Neural progenitor cell (in vitro differentiated cells): Measurements from ENCODE around the gene CHD5. TPM values are rescaled to one million over a fixed set of nuclear protein-coding genes. Genes with fewer than 3 reads are reported as not detected.
A peak's percentile ranks its signal among the peaks of the same experiment; 100 is the strongest.

Experiments used
- DNase-seq: peaks from one replicate; pipeline ENCODE4 v3.0.0-alpha.2; 2016; ENCODE audit warnings: low spot score
- H2AFZ ChIP-seq: fragments of 200-600 bp; sonication (generic); replicated peaks from 2 replicates; pipeline ENCODE4 v1.6.1; 2016; ENCODE audit warnings: antibody characterized with exemption
- H3F3A ChIP-seq: fragments of 200-600 bp; sonication (generic); 2 replicates; pipeline ENCODE4 v1.6.1; 2016; ENCODE audit warnings: antibody characterized with exemption, low read depth
- H3K27ac ChIP-seq: fragments of 200-600 bp; sonication (generic); 2 replicates; pipeline ENCODE4 v1.5.1; 2016; ENCODE audit warnings: mild to moderate bottlenecking
- H3K27me3 ChIP-seq: fragments of 200-600 bp; sonication (generic); 2 replicates; pipeline ENCODE4 v1.6.1; 2016; ENCODE audit warnings: mild to moderate bottlenecking, moderate library complexity
- H3K36me3 ChIP-seq: fragments of 200-600 bp; sonication (generic); 2 replicates; pipeline ENCODE4 v1.5.1; 2016
- H3K4me1 ChIP-seq: fragments of 200-600 bp; sonication (generic); 2 replicates; pipeline ENCODE4 v1.6.1; 2016; ENCODE audit warnings: mixed run types
- H3K4me2 ChIP-seq: fragments of 200-600 bp; sonication (generic); 2 replicates; pipeline ENCODE4 v1.6.1; 2016
- H3K4me3 ChIP-seq: fragments of 200-600 bp; sonication (generic); 2 replicates; pipeline ENCODE4 v1.5.1; 2016
- H3K79me2 ChIP-seq: fragments of 200-600 bp; sonication (generic); 2 replicates; pipeline ENCODE4 v1.6.1; 2016; ENCODE audit warnings: low read depth
- H3K9ac ChIP-seq: fragments of 200-600 bp; sonication (generic); 2 replicates; pipeline ENCODE4 v1.6.1; 2016
- H3K9me3 ChIP-seq: fragments of 200-600 bp; sonication (generic); 2 replicates; pipeline ENCODE4 v1.5.1; 2016; ENCODE audit warnings: low read depth
- H4K20me1 ChIP-seq: fragments of 200-600 bp; sonication (generic); 2 replicates; pipeline ENCODE4 v1.6.1; 2016; ENCODE audit warnings: low read depth
- H3K27ac Mint-ChIP-seq: 3 replicates; pipeline ENCODE4 v1.8.0; 2021; ENCODE audit warnings: mixed read lengths
- H3K27me3 Mint-ChIP-seq: 2 replicates; pipeline ENCODE4 v1.8.0; 2022; ENCODE audit warnings: low read depth, mild to moderate bottlenecking, inconsistent platforms, moderate library complexity, mixed read lengths; ENCODE audit not compliant: insufficient read depth
- H3K36me3 Mint-ChIP-seq: 3 replicates; pipeline ENCODE4 v1.8.0; 2021; ENCODE audit warnings: mixed read lengths
- H3K4me1 Mint-ChIP-seq: 3 replicates; pipeline ENCODE4 v1.8.0; 2021; ENCODE audit warnings: mixed read lengths
- H3K4me3 Mint-ChIP-seq: 3 replicates; pipeline ENCODE4 v1.8.0; 2021; ENCODE audit warnings: mild to moderate bottlenecking, moderate library complexity, mixed read lengths
- H3K9me3 Mint-ChIP-seq: 3 replicates; pipeline ENCODE4 v1.8.0; 2020; ENCODE audit warnings: mixed read lengths
- CTCF ChIP-seq: fragments of 200-600 bp; sonication (generic); IDR thresholded peaks from 2 replicates; pipeline ENCODE4 v1.5.1; 2017; ENCODE audit warnings: antibody characterized with exemption, mild to moderate bottlenecking
- EZH2 ChIP-seq: fragments of 200-600 bp; sonication (generic); IDR thresholded peaks from 2 replicates; pipeline ENCODE4 v1.6.1; 2017; ENCODE audit warnings: antibody characterized with exemption, mild to moderate bottlenecking, moderate library complexity
- EZH2phosphoT487 ChIP-seq: fragments of 200-600 bp; sonication (generic); IDR thresholded peaks from 2 replicates; pipeline ENCODE4 v1.6.1; 2017; ENCODE audit warnings: antibody characterized with exemption
- total RNA-seq: library from RNA; depleted of rRNA; stranded (reverse); fragments of >200 nt; gene quantifications from 2 replicates; pipeline ENCODE4 v1.2.3, GENCODE V29; 2015; ENCODE audit warnings: low replicate concordance

CHD5 gene
- total RNA-seq, 1 donor from 2014 or later = 0.17 TPM

- H3K27ac ChIP-seq = no peak overlapping the region
- Mint-ChIP-seq H3K9me3 (no peaks in the 10 kb centered on the region), H3K27me3 (peaks cover 11% of the 10 kb centered on the region), H3K4me3 (no peak overlapping the region), H3K4me1 (peaks cover 17% of the 10 kb centered on the region), H3K36me3 (no peaks in the 10 kb centered on the region), H3K27ac (peak overlapping the region; percentile 10)
- no peak overlapping the region for H3K9ac ChIP-seq
- H4K20me1 ChIP-seq = no peaks in the 10 kb centered on the region
- H3F3A ChIP-seq = peaks cover 7% of the 10 kb centered on the region
- no peaks in the 10 kb centered on the region for H3K36me3 ChIP-seq
- H2AFZ ChIP-seq = no peak overlapping the region
- H3K4me2 ChIP-seq = no peak overlapping the region
- DNase-seq = peak; percentile 61
- no peaks in the 10 kb centered on the region for H3K9me3 ChIP-seq
- H3K4me3 ChIP-seq = no peak overlapping the region
- TF ChIP-seq CTCF = no peak
- no peak for TF ChIP-seq EZH2
- TF ChIP-seq EZH2phosphoT487 = no peak
- peaks cover 15% of the 10 kb centered on the region for H3K4me1 ChIP-seq
- no peaks in the 10 kb centered on the region for H3K79me2 ChIP-seq
- H3K27me3 ChIP-seq = peaks cover 31% of the 10 kb centered on the region
Measured at GRCh38 chr1:6144647-6145395, 35.3 kb downstream of the CHD5 start.

GRCh38 chr1:6144175-6144574 lies 35.9 kb downstream of the CHD5 start:
- no peak for DNase-seq
- H3K27me3 Mint-ChIP-seq = peaks cover 11% of the 10 kb centered on the region
- Histone ChIP-seq H3K4me2 (no peak overlapping the region), H3K4me1 (peaks cover 15% of the 10 kb centered on the region), H3K27me3 (peaks cover 24% of the 10 kb centered on the region), H3K4me3 (no peak overlapping the region), H3F3A (peaks cover 7% of the 10 kb centered on the region), H3K79me2 (no peaks in the 10 kb centered on the region), H2AFZ (no peak overlapping the region), H4K20me1 (no peaks in the 10 kb centered on the region), H3K9me3 (no peaks in the 10 kb centered on the region), H3K9ac (no peak overlapping the region), H3K36me3 (no peaks in the 10 kb centered on the region), H3K27ac (no peak overlapping the region)
- H3K4me1 Mint-ChIP-seq = peaks cover 17% of the 10 kb centered on the region
- no peaks in the 10 kb centered on the region for H3K9me3 Mint-ChIP-seq
- TF ChIP-seq CTCF = no peak
- TF ChIP-seq EZH2 = no peak
- no peak for TF ChIP-seq EZH2phosphoT487
- no peak overlapping the region for H3K4me3 Mint-ChIP-seq
- peak overlapping the region; percentile 42 for H3K27ac Mint-ChIP-seq
- H3K36me3 Mint-ChIP-seq = no peaks in the 10 kb centered on the region

- Histone ChIP-seq H3K79me2 (no peaks in the 10 kb centered on the region), H3K36me3 (no peaks in the 10 kb centered on the region), H3F3A (peaks cover 6% of the 10 kb centered on the region), H3K9me3 (no peaks in the 10 kb centered on the region), H2AFZ (no peak overlapping the region), H3K9ac (no peak overlapping the region), H3K4me1 (peaks cover 15% of the 10 kb centered on the region), H4K20me1 (no peaks in the 10 kb centered on the region), H3K27me3 (peaks cover 17% of the 10 kb centered on the region), H3K4me2 (no peak overlapping the region), H3K4me3 (no peak overlapping the region), H3K27ac (no peak overlapping the region)
- no peak overlapping the region for H3K27ac Mint-ChIP-seq
- H3K36me3 Mint-ChIP-seq = no peaks in the 10 kb centered on the region
- TF ChIP-seq EZH2phosphoT487 (no peak), CTCF (no peak), EZH2 (no peak)
- H3K4me1 Mint-ChIP-seq = peaks cover 16% of the 10 kb centered on the region
- H3K9me3 Mint-ChIP-seq = no peaks in the 10 kb centered on the region
- peaks cover 10% of the 10 kb centered on the region for H3K27me3 Mint-ChIP-seq
- no peak for DNase-seq
- H3K4me3 Mint-ChIP-seq = no peak overlapping the region
Measured at GRCh38 chr1:6143395-6143794, 36.7 kb downstream of the CHD5 start.
